CD4-positive, alpha-beta T cell treated with Interleukin-6 for 4 hours (primary cell): Measurements from ENCODE around the gene TMEM267.

Experiments used
- DNase-seq: peaks from one replicate; pipeline ENCODE4 v3.0.0-alpha.2; 2020; ENCODE audit warnings: mixed read lengths

The TMEM267 gene

GRCh38 chr5:43401827-43402226 lies 81.8 kb downstream of the TMEM267 start:
- no peak for DNase-seq

GRCh38 chr5:43400082-43400481 lies 83.6 kb downstream of the TMEM267 start:
- no peak for DNase-seq

- DNase-seq = peak; percentile 67
Observed at GRCh38 chr5:43396762-43397304, 86.8 kb downstream of the TMEM267 start.
